ENCODE measurements around the gene UBR3.

UBR3 gene

GRCh38 chr2:170076189-170076588 is 248.9 kb downstream of the UBR3 start:
- Histone ChIP-seq H3K9me3 (ENCODE audit: insufficient read depth, low read length) (no peaks in the 10 kb centered on the region; the same call in 1 of the 2 replicates), H3K9ac (ENCODE audit: low read length) (no peak overlapping the region), H2AFZ (ENCODE audit: low read depth, low read length) (no peak overlapping the region), H3K4me2 (ENCODE audit: low read length) (0 out of 2 replicates have a peak overlapping the region, but pooled peaks have one; percentile 13), H3K27ac (ENCODE audit: low read length) (0 out of 2 replicates have a peak overlapping the region, but pooled peaks have one; percentile 18), H3K4me1 (ENCODE audit: low read length) (peaks cover 13% of the 10 kb centered on the region), H3K79me2 (ENCODE audit: low read length) (no peaks in the 10 kb centered on the region), H3K36me3 (replicated peaks; ENCODE audit: low read depth, low read length) (peaks cover 5% of the 10 kb centered on the region), H3K4me3 (ENCODE audit: low read length) (no peak overlapping the region), H4K20me1 (ENCODE audit: insufficient read depth, low read length) (no peaks in the 10 kb centered on the region), H3K27me3 (ENCODE audit: low read depth, low read length) (no peaks in the 10 kb centered on the region)
- TF ChIP-seq EZH2phosphoT487 (IDR thresholded peaks at IDR 0.05; ENCODE audit: low read depth), result no peak
- TF ChIP-seq, protein P1, sequence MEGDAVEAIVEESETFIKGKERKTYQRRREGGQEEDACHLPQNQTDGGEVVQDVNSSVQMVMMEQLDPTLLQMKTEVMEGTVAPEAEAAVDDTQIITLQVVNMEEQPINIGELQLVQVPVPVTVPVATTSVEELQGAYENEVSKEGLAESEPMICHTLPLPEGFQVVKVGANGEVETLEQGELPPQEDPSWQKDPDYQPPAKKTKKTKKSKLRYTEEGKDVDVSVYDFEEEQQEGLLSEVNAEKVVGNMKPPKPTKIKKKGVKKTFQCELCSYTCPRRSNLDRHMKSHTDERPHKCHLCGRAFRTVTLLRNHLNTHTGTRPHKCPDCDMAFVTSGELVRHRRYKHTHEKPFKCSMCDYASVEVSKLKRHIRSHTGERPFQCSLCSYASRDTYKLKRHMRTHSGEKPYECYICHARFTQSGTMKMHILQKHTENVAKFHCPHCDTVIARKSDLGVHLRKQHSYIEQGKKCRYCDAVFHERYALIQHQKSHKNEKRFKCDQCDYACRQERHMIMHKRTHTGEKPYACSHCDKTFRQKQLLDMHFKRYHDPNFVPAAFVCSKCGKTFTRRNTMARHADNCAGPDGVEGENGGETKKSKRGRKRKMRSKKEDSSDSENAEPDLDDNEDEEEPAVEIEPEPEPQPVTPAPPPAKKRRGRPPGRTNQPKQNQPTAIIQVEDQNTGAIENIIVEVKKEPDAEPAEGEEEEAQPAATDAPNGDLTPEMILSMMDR (IDR thresholded peaks at IDR 0.05; ENCODE audit: low read depth, low read length), result no peak

GRCh38 chr2:170077830-170078569 is 250.7 kb downstream of the UBR3 start:
- peaks cover 13% of the 10 kb centered on the region for H3K4me1 ChIP-seq (ENCODE audit: low read length)
- H4K20me1 ChIP-seq (ENCODE audit: insufficient read depth, low read length), result no peaks in the 10 kb centered on the region
- no peaks in the 10 kb centered on the region for H3K79me2 ChIP-seq (ENCODE audit: low read length)
- no peak overlapping the region for H2AFZ ChIP-seq (ENCODE audit: low read depth, low read length)
- no peaks in the 10 kb centered on the region for H3K36me3 ChIP-seq (replicated peaks; ENCODE audit: low read depth, low read length)
- no peak overlapping the region for H3K9ac ChIP-seq (ENCODE audit: low read length)
- no peak overlapping the region for H3K4me3 ChIP-seq (ENCODE audit: low read length)
- no peak overlapping the region for H3K27ac ChIP-seq (ENCODE audit: low read length)
- TF ChIP-seq, protein P1 (IDR thresholded peaks at IDR 0.05; ENCODE audit: low read depth, low read length), result no peak
- no peak for TF ChIP-seq EZH2phosphoT487 (IDR thresholded peaks at IDR 0.05; ENCODE audit: low read depth)
- no peaks in the 10 kb centered on the region for H3K9me3 ChIP-seq (ENCODE audit: insufficient read depth, low read length)
- H3K27me3 ChIP-seq (ENCODE audit: low read depth, low read length), result no peaks in the 10 kb centered on the region
- no peak overlapping the region for H3K4me2 ChIP-seq (ENCODE audit: low read length)

DNA sequence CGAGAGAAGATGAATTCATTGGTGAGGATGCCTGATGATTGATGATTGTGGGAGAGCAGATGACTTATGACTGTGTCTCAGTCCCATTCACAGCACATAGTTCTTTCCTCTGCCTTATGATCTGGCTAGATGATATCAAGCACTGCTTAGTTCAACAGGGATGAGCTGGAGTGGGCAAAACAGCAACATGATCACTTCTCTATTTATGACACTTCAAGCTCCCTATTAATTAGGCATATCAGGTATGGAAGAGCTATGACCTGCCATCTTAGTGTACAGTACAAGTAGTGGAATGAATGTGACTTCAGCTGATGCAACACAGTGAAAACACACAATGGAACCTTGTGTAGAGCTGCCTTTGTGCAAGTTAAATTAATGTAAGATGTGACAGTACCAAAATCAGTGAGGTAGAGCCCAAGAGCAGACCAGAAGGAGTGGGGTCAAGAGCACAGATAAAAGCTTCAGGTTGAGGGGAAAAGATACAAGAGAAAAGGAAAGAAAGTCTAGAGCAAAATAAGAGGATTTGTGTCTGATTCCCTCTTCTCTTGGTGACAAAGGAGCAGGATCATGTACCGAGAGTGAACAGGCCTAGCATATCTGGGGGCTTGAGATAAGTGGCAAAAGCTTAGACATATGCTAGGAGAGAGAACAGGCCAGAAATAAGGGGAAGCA is 257.7 kb downstream of the UBR3 start:
- Histone ChIP-seq H2AFZ (ENCODE audit: low read depth, low read length) (no peak overlapping the region), H3K4me1 (ENCODE audit: low read length) (no peaks in the 10 kb centered on the region), H4K20me1 (ENCODE audit: insufficient read depth, low read length) (no peaks in the 10 kb centered on the region), H3K4me3 (ENCODE audit: low read length) (no peak overlapping the region), H3K4me2 (ENCODE audit: low read length) (no peak overlapping the region), H3K79me2 (ENCODE audit: low read length) (no peaks in the 10 kb centered on the region), H3K27me3 (ENCODE audit: low read depth, low read length) (no peaks in the 10 kb centered on the region), H3K9ac (ENCODE audit: low read length) (no peak overlapping the region), H3K9me3 (ENCODE audit: insufficient read depth, low read length) (no peaks in the 10 kb centered on the region), H3K27ac (ENCODE audit: low read length) (no peak overlapping the region), H3K36me3 (replicated peaks; ENCODE audit: low read depth, low read length) (no peaks in the 10 kb centered on the region)
- TF ChIP-seq, protein P1 (IDR thresholded peaks at IDR 0.05; ENCODE audit: low read depth, low read length), result no peak
- no peak for TF ChIP-seq EZH2phosphoT487 (IDR thresholded peaks at IDR 0.05; ENCODE audit: low read depth)

DNA sequence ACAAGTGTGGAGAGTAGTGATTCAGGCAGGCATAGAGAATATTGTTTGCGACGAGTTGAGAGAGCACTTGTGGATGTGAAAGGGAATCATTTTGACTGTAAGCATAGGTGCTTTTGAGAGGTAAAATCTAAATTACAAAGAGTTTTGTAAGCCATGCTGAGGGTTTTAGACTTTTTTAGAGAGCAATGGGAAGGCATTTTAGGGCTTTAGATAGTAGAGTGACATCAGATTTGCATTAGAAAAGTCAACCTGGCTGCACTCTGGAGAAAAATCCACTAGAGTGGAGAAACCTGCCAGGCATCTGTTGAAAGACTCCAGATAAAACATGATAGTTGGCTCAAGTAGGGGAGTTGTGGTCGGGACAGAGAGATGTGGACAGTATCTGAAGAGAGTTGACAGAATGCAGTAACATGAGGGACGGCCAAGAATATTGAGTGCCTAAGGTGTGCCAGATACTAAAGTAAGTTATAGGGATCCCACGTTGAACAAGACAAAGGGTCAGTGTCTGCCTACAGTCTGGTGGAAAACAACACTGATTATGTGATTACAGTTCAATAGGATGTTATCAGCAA is 258.9 kb downstream of the UBR3 start:
- H3K36me3 ChIP-seq (replicated peaks; ENCODE audit: low read depth, low read length), result no peaks in the 10 kb centered on the region
- no peaks in the 10 kb centered on the region for H3K4me1 ChIP-seq (ENCODE audit: low read length)
- no peak overlapping the region for H3K9ac ChIP-seq (ENCODE audit: low read length)
- H3K27ac ChIP-seq (ENCODE audit: low read length), result no peak overlapping the region
- H4K20me1 ChIP-seq (ENCODE audit: insufficient read depth, low read length), result no peaks in the 10 kb centered on the region
- H3K9me3 ChIP-seq (ENCODE audit: insufficient read depth, low read length), result no peaks in the 10 kb centered on the region
- TF ChIP-seq, protein P1 (IDR thresholded peaks at IDR 0.05; ENCODE audit: low read depth, low read length), result no peak
- TF ChIP-seq EZH2phosphoT487 (IDR thresholded peaks at IDR 0.05; ENCODE audit: low read depth), result no peak
- H3K79me2 ChIP-seq (ENCODE audit: low read length), result no peaks in the 10 kb centered on the region
- H3K4me3 ChIP-seq (ENCODE audit: low read length), result no peak overlapping the region
- no peak overlapping the region for H3K4me2 ChIP-seq (ENCODE audit: low read length)
- no peak overlapping the region for H2AFZ ChIP-seq (ENCODE audit: low read depth, low read length)
- H3K27me3 ChIP-seq (ENCODE audit: low read depth, low read length), result no peaks in the 10 kb centered on the region

All from OCI-LY3 (cell line).